ENCODE results near the gene MYH15. TPM values are rescaled to one million over a fixed set of nuclear protein-coding genes. Genes with fewer than 3 reads are reported as not detected.
A peak's percentile ranks its signal among the peaks of the same experiment; 100 is the strongest.

Gene MYH15
- total RNA-seq, 2 donors from 2014 or later, result 0.07 to 0.15 TPM

- no peak for DNase-seq
- Mint-ChIP-seq H3K9me3 (no peaks in the 10 kb centered on the region), H3K27me3 (ENCODE audit: insufficient read depth) (peaks cover 34% of the 10 kb centered on the region), H3K36me3 (ENCODE audit: low read depth) (no peaks in the 10 kb centered on the region), H3K4me3 (no peak overlapping the region), H3K4me1 (peaks cover 8% of the 10 kb centered on the region), H3K27ac (no peak overlapping the region)
- Histone ChIP-seq H3K9me3 (ENCODE audit: control insufficient read depth, low read length) (no peaks in the 10 kb centered on the region), H3K4me1 (ENCODE audit: control insufficient read depth, insufficient read depth, low read length) (no peaks in the 10 kb centered on the region), H3K9ac (ENCODE audit: extremely low read depth, low read length, poor library complexity, severe bottlenecking) (no peak overlapping the region), H3K4me3 (ENCODE audit: low read length) (no peak overlapping the region), H3K36me3 (ENCODE audit: control insufficient read depth, insufficient read depth, low read length) (no peaks in the 10 kb centered on the region), H3K27ac (ENCODE audit: low read depth, low read length) (no peak overlapping the region), H3K27me3 (ENCODE audit: control insufficient read depth, insufficient read depth, low read length, poor library complexity, severe bottlenecking) (peaks cover 74% of the 10 kb centered on the region)
- 64 to 71% methylated on average over 5 to 7 of the region's 7 CpGs for WGBS, 2 experiments (ENCODE audit: insufficient coverage in 1 of 2, insufficient read length in 1 of 2)
- peak; percentile 74 for TF ChIP-seq CTCF (conservative IDR thresholded peaks at IDR 0.05)
These were observed 103.7 kb downstream of the MYH15 start for GRCh38 chr3:108406661-108407206.

GRCh38 chr3:108406063-108406660 is 104.2 kb downstream of the MYH15 start:
- Histone ChIP-seq H3K36me3 (ENCODE audit: control insufficient read depth, insufficient read depth, low read length) (no peaks in the 10 kb centered on the region), H3K4me1 (ENCODE audit: control insufficient read depth, insufficient read depth, low read length) (no peaks in the 10 kb centered on the region), H3K9me3 (ENCODE audit: control insufficient read depth, low read length) (no peaks in the 10 kb centered on the region), H3K27me3 (ENCODE audit: control insufficient read depth, insufficient read depth, low read length, poor library complexity, severe bottlenecking) (peaks cover 74% of the 10 kb centered on the region), H3K4me3 (ENCODE audit: low read length) (no peak overlapping the region), H3K9ac (ENCODE audit: extremely low read depth, low read length, poor library complexity, severe bottlenecking) (no peak overlapping the region), H3K27ac (ENCODE audit: low read depth, low read length) (no peak overlapping the region)
- no peaks in the 10 kb centered on the region for H3K36me3 Mint-ChIP-seq (ENCODE audit: low read depth)
- H3K9me3 Mint-ChIP-seq, result no peaks in the 10 kb centered on the region
- H3K27ac Mint-ChIP-seq, result no peak overlapping the region
- TF ChIP-seq CTCF (conservative IDR thresholded peaks at IDR 0.05), result no peak
- peaks cover 8% of the 10 kb centered on the region for H3K4me1 Mint-ChIP-seq
- H3K4me3 Mint-ChIP-seq, result no peak overlapping the region
- no peak for DNase-seq
- WGBS, 2 experiments (ENCODE audit: insufficient coverage in 1 of 2, insufficient read length in 1 of 2), result 86% methylated on average over 3 of the region's 3 CpGs; no CpG with 5 or more reads in 1 of the 2 experiments
- H3K27me3 Mint-ChIP-seq (ENCODE audit: insufficient read depth), result peaks cover 39% of the 10 kb centered on the region

GRCh38 chr3:108404368-108404767 is 106.0 kb downstream of the MYH15 start:
- H3K27ac Mint-ChIP-seq, result no peak overlapping the region
- no peaks in the 10 kb centered on the region for H3K4me1 ChIP-seq (ENCODE audit: control insufficient read depth, insufficient read depth, low read length)
- no peak overlapping the region for H3K27ac ChIP-seq (ENCODE audit: low read depth, low read length)
- H3K4me1 Mint-ChIP-seq, result peaks cover 8% of the 10 kb centered on the region
- DNase-seq, result no peak
- H3K27me3 Mint-ChIP-seq (ENCODE audit: insufficient read depth), result peaks cover 56% of the 10 kb centered on the region
- no peak overlapping the region for H3K4me3 ChIP-seq (ENCODE audit: low read length)
- H3K27me3 ChIP-seq (ENCODE audit: control insufficient read depth, insufficient read depth, low read length, poor library complexity, severe bottlenecking), result peaks cover 83% of the 10 kb centered on the region
- no peak overlapping the region for H3K9ac ChIP-seq (ENCODE audit: extremely low read depth, low read length, poor library complexity, severe bottlenecking)
- no peaks in the 10 kb centered on the region for H3K36me3 Mint-ChIP-seq (ENCODE audit: low read depth)
- H3K4me3 Mint-ChIP-seq, result no peak overlapping the region
- no peaks in the 10 kb centered on the region for H3K36me3 ChIP-seq (ENCODE audit: control insufficient read depth, insufficient read depth, low read length)
- WGBS, 2 experiments (ENCODE audit: insufficient coverage in 1 of 2, insufficient read length in 1 of 2), result 20 to 85% methylated on average over 1 to 2 of the region's 2 CpGs
- no peak for TF ChIP-seq CTCF (conservative IDR thresholded peaks at IDR 0.05)
- peaks cover 7% of the 10 kb centered on the region for H3K9me3 ChIP-seq (ENCODE audit: control insufficient read depth, low read length)
- no peaks in the 10 kb centered on the region for H3K9me3 Mint-ChIP-seq
